Vagina (tissue), 2 donors: ENCODE results near the gene CPSF4L.
A peak's percentile ranks its signal among the peaks of the same experiment; 100 is the strongest.

Source experiments
- POLR2A ChIP-seq, 2 donors: fragments of 450-650 bp; IDR thresholded peaks; one replicate each; pipeline ENCODE4 v1.6.1; 2017; ENCODE audit warnings: antibody characterized with exemption in 2 of 2, mild to moderate bottlenecking in 2 of 2, moderate library complexity in 2 of 2
- POLR2AphosphoS5 ChIP-seq, 2 donors: sonication (generic); formaldehyde crosslinking; IDR thresholded peaks; one replicate each; pipeline ENCODE4 v1.9.0; 2017; ENCODE audit warnings: antibody characterized with exemption in 2 of 2, mild to moderate bottlenecking in 2 of 2, low read depth in 1 of 2; ENCODE audit not compliant: insufficient read depth in 1 of 2

DNA sequence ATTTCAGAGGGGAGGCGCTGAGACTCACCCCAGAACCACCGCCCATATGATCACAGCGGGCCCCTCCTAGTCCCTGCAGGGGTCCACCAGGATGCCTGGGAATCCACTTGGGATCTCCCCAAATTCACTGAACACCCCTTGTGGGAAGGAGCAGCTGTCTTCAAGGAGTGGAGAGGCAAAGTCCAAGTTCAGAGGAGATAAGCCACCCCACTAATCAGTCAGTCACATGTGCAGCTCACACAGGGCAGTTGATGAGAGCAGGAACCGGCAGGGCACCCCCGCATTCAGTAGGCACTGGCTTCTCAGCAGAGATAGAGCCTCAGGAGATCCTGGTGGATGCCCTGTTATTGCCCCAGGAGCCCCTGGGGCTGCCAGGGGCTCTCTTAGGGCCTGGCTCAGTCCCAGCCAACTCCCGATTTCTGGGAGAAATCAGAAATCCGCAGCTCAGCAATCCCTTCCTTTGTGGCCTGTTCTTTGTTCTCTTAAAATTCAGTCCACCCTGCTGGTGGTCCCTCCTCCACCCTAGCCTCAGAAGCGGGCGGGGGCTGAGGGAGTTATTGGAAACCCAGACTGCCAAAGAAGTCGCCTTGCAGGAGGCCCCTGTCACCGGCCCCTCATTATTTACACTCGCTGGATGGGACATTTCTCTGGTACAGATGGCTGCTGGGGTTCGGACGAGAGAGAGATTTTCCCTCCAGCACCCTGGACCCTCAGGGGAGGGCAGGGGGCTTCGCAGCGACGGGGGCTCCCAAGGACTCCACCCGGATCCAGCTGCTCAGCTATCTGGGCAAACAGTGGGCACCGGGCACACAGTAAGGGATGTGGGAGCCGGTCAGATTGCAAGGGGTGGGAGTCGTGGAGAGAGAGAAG is 48.3 kb upstream of the CPSF4L start:
- TF ChIP-seq POLR2AphosphoS5 (IDR thresholded peaks at IDR 0.05; ENCODE audit: insufficient read depth in 1 of 2, low read depth in 1 of 2) (peak in 1 of 2 donors; percentile 29), POLR2A (IDR thresholded peaks at IDR 0.05) (no peak)
